HEK293 (cell line): Measurements from ENCODE around the gene KCNJ6.

Experiments
- CTCF ChIP-seq: fragments of 450-650 bp; formaldehyde crosslinking; IDR thresholded peaks from 2 replicates; pipeline ENCODE4 v1.5.1; 2016; ENCODE audit warnings: missing biosample characterization, missing genetic modification characterization
- KLF10 ChIP-seq: fragments of 450-650 bp; IDR thresholded peaks from 2 replicates; pipeline ENCODE4 v1.5.1; 2018; ENCODE audit warnings: missing biosample characterization, mild to moderate bottlenecking, missing genetic modification characterization
- MZF1 ChIP-seq: fragments of 450-650 bp; formaldehyde crosslinking; IDR thresholded peaks from 2 replicates; pipeline ENCODE4 v1.5.1; 2017; ENCODE audit warnings: missing biosample characterization, missing genetic modification characterization, borderline replicate concordance
- ZNF416 ChIP-seq: fragments of 450-650 bp; formaldehyde crosslinking; IDR thresholded peaks from 2 replicates; pipeline ENCODE4 v1.5.1; 2016; ENCODE audit warnings: missing biosample characterization, missing genetic modification characterization
- ZNF776 ChIP-seq: fragments of 450-650 bp; formaldehyde crosslinking; IDR thresholded peaks from 2 replicates; pipeline ENCODE4 v1.5.0; 2017; ENCODE audit warnings: missing biosample characterization, missing genetic modification characterization, borderline replicate concordance

- TF ChIP-seq KLF10 (no peak), CTCF (no peak), ZNF416 (tag by site-specific recombination) (no peak), ZNF776 (tag by site-specific recombination) (no peak), MZF1 (tag by site-specific recombination) (no peak)
Measured at GRCh38 chr21:37683396-37684114, 232.7 kb downstream of the KCNJ6 start.
